Stimulated activated CD8-positive, alpha-beta memory T cell treated with anti-CD3 and anti-CD28 coated beads, Interleukin-2, amount 100 ng/mL, for 48 hours (primary cell): ENCODE measurements around the gene RCL1.
"Not testable (repeated sequence)": the region's sequence is repeated elsewhere in the genome, so short reads cannot be mapped to it uniquely, and the experiment has no call there.

Experiments used
- DNase-seq, 2 donors: peaks; one replicate each; pipeline ENCODE4 v3.0.0-alpha.2; 2020; ENCODE audit warnings: low read depth in 2 of 2

The RCL1 gene

GRCh38 chr9:4783191-4783590, 9.6 kb upstream of the RCL1 start:
- not testable (repeated sequence) for DNase-seq

DNA sequence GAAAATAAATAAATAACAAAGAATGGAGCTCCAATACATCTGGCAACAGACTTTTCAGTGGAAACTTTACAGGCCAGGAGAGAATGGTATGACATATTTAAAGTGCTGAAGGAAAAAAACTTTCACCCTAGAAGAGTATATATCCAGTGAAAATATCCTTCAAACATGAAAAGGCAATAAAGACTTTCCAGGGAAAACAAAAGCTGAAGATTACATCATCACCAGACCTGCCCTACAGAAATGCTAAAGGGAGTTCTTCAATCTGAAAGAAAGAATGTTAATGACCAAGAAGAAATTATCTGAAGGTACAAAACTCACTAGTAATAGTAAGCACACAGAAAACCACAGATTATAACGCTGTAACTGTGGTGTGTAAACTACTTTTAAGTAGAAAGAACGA, 8.3 kb upstream of the RCL1 start:
- no peak for DNase-seq

- DNase-seq = no peak
These were observed 6.1 kb upstream of the RCL1 start for GRCh38 chr9:4786599-4786998.

GRCh38 chr9:4787876-4788275, 4.9 kb upstream of the RCL1 start:
- no peak for DNase-seq

- DNase-seq = no peak
These were observed 4.0 kb upstream of the RCL1 start for GRCh38 chr9:4788703-4789102.

GRCh38 chr9:4792054-4792571, 631 bp upstream of the RCL1 start:
- DNase-seq = no peak

DNA sequence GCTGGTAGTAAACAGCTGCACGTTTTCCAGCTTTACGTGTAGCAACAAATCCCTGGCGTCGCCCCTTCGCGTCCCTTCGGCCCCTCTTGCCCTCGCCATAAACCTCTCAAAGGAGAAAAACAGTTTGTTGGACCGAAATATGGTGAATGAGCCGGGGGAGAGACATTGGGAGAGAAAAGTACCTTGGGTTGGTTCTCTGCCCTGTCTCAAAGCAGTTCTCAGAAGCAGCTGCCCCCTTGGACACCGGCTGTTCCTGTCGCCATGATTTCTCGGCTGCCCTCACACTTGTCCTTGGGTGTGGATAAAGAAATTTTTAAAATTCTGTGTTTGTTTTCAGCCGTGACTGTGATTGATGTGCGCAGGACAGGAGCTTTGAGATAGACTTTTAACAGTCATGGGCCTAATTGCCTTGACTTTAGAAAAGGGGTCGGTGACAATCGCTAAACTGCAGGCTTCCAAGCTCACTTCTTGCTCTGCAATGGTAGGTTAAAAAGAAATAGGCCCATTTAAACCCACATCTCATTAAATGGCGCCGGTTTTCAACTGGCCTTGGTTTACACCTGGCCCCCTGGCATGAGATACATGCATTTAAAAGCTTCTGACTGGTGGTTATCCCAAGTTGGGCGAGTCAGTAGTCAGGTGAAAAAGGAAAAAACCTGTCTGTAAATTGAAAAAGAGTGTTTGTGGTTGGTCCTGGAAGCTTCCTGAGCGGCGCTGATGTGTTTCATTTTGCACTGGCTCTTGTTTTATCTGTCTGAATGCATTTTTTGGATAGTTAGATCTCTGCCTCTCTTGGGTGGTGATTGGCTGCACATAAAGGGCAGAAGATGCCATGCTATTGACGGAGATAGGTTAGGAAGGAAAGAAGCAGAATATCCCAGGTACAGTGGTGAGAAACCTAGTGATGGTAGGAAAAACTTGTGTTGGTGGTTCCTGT, 983 bp downstream of the RCL1 start:
- no peak for DNase-seq

DNA sequence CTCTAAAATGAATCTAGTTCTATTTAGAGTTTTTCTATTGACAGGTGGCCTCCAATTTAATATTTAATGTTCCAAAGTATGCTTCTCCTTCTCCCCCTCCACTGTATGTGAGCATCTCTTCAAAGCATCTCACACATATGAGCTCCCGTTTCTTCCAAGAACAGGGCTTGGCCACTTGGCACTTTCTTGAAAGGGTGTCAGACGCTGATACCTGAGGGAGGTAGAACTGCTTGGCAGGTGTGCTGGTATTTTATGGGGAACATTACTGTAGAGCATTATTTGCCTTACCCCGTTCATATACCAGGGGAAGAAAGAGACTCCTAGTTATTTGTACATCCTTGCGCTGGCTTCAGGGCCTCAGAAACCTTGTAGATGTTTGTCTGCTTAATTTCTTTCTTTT, 1.9 kb downstream of the RCL1 start:
- no peak for DNase-seq

GRCh38 chr9:4795108-4795507, 2.4 kb downstream of the RCL1 start:
- DNase-seq = not testable (repeated sequence)

GRCh38 chr9:4796530-4796929, 3.8 kb downstream of the RCL1 start:
- DNase-seq = no peak

DNA sequence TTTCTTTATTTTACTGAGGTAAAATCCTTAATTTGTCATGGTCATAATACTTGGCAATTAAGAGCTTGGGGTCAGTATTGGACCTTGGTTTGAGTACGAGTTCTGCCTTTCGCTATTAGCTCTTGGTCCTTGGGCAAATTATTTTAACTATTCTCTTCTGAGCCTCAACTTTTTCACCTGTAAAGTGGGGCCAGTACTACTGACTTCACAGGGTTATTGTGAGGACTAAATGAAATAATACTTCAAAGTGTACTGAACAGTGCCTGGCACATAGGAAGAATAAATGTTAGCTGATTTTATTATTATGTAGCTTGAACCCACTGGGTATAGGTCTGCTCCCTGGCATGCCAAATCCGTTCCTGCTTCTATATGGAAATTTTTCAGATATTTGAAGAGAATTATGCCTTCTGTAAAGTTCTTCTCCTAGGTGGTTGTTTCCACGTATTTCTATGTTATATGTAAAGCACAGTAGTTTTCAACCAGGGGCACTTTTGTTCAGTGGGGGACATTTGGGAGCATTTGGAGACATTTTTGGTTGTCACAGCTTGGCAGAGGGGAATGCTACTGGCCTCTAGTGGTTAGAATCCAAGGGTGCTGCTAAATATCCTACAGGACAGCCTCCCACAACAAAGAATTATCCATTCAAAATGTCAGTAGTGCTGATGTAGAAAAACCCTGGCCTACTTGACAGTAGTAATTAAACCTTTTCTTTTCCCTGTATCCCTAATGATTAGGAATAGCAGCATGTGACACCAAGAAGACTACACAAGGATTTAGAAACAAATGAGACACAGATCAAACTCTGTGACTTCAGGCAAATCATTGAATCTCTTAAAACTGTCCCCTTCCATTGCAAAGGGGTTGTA, 4.5 kb downstream of the RCL1 start:
- no peak for DNase-seq

DNA sequence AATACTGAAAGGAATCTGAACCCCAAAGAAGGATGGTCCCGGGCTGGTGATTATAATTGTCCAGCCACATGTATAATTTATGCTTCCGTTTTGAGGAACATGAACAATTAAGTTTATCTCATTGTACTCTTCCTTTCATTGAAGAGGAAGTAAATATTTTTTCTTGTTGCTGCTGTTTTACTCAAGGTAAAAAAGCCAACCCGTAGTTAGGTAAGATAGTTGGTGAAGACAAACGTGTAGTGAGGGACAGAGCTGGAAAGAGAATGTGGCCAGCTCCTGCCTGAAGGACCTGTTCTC, 5.1 kb downstream of the RCL1 start:
- no peak for DNase-seq

- DNase-seq = no peak
These were observed 5.7 kb downstream of the RCL1 start for GRCh38 chr9:4798281-4799032.

- DNase-seq = no peak
These were observed 6.3 kb downstream of the RCL1 start for GRCh38 chr9:4799033-4799430.

DNA sequence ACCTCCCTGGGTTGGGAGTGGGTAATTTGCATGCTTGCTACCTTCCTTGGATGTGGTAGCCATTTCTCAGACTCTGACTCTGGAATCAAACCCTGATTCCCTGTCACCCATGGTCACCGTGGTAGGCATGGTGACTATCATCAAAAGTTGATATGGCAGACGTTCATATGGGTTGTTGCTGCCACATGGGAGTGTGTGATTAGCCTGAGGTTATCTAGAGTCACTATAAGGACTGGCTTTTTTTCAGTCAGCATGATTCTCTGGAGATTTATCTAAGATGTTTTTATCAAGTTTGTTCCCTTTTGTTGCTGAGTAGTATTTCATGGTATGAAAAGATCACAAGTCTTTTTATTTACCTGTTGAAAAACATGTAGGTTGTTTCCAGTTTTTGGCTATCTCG, 7.0 kb downstream of the RCL1 start:
- DNase-seq = no peak

DNA sequence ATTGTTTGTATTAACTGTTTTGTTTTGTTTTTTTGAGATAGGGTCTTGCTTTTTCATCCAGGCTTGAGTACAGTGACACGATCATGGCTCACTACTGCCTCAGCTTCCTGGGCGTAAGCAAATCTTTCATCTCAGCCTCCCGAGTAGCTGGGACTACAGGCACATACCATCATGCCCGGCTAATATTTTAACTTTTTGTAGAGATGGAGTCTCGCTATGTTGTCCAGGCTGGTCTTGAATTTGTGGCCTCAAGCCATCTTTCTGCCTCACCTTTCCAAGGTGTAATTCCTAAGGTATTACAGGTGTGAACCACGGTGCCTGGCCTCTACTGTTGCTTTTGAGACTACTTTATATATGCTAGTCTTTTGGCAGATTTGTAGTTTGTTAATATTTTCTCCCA, 8.4 kb downstream of the RCL1 start:
- DNase-seq = no peak

DNA sequence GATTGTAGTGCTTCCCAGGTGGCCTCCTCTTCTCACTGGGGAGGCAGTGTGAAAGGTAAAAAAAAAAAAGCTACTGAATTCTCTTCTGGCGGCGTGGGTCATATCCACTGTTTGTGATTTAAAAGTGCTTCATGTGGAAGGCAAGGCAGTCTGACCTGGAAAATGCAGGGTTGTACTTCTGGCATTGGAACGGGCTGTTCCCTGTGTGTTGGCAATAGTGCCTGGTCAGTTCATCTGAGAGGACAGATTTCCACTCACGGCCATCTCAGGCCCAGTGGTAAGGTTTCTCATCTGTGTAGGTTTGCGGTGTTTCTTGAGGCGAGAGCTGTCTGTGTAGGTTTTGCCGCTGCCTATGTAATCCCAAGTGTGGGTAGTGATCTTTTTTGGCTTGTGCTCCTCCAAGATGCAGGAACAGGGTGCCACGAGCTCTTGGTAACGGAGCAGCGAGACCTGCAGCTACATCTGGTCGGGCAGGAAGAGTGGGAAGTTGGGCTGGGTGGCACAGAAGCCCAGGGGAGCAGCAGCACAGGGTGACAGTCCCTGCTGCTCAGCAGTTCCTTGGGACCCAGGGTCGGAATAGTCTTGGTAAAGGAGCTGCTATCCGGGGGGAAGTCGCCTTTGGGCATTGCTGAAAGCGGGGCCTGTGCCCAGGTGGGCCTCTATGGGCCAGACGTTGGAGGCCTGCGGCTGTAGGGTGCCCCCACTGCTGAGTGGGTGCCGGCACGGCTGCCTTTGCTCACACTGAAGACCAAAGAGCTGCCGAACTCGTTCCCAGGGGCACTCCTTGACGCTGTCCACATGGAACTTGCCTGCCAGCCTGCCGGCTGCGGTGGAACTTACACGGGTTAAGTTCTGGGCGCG, 11.2 kb downstream of the RCL1 start:
- no peak for DNase-seq

DNA sequence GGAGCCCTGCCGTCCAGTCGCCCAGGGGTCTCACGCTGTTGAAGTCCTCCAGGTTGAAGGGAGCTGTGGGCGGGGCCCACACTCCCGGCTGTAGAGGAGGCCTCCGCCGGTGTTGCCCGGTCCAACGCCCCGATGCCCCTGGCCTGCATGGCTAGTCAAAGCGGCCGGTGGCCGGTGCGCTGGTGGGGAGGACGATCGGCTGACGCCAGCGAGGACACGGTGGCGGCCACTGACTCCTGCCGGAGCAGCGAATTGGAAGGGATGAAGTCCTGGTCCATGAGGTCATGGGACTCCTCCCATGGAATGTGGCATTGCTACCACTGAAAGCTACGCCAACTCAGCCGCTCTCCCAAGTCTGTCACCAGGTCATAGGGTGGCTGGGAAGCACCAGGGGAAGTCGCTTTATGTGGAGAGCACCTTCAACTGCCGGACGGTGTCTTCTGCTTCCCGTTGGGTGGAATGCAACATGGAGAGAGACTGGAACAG, 11.8 kb downstream of the RCL1 start:
- no peak for DNase-seq

GRCh38 chr9:4805191-4805918, 12.6 kb downstream of the RCL1 start:
- no peak for DNase-seq

DNA sequence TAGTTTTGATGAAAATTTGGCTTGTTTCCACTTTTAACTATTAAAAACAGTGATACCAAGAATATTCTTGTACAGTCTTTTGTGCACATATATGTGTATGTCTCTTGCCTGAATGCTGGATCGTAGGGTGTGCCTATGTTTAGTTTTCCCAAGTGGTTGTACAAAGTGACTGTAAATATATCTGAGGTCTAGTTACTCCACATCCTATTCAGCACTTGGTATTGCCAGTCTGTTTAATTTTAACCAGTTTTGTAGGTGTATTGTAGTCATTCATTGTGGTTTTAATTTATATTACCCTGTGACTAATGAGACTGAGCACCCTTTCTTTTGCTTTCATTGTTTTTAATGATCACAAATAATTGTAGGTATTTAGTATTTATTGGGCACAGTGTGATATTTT, 17.8 kb downstream of the RCL1 start:
- no peak for DNase-seq
